Choroid plexus epithelial cell (primary cell): Measurements from ENCODE around the gene NDUFAF4.

Experiments
- DNase-seq: peaks from one replicate; pipeline ENCODE4 v3.0.0-alpha.2; 2010; ENCODE audit warnings: low read depth
- H3K4me3 ChIP-seq: 2 replicates; pipeline ENCODE4 v1.5.1; 2011; ENCODE audit warnings: low read depth, mild to moderate bottlenecking, control low read depth, low read length, moderate library complexity
- TF ChIP-seq, protein P1 (sequence below): conservative IDR thresholded peaks from 2 replicates; pipeline ENCODE4 v1.5.1; 2011; ENCODE audit warnings: low read depth, mild to moderate bottlenecking, control low read depth, inconsistent platforms, low read length, moderate library complexity

The NDUFAF4 gene

DNA sequence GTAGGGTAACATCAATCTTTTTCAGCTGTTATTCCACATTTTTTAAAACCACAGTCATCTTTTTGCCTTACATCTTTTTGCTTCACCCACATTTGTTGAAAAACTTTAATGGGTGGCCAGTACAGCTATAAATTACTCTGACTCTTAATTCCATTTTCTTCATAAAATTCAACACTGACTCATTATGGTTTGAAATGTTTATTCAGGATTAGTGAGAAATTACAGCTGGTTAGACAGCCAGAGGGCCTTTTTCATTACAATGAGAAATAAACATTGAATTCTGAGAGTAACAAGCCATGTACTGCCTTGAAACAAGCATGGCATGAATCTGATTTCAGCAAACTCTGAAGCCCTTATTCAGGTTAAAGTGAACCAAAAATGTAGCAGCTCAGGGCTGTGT lies 19.5 kb downstream of the NDUFAF4 start:
- DNase-seq: no peak
- H3K4me3 ChIP-seq: no peak overlapping the region
- TF ChIP-seq, protein P1, sequence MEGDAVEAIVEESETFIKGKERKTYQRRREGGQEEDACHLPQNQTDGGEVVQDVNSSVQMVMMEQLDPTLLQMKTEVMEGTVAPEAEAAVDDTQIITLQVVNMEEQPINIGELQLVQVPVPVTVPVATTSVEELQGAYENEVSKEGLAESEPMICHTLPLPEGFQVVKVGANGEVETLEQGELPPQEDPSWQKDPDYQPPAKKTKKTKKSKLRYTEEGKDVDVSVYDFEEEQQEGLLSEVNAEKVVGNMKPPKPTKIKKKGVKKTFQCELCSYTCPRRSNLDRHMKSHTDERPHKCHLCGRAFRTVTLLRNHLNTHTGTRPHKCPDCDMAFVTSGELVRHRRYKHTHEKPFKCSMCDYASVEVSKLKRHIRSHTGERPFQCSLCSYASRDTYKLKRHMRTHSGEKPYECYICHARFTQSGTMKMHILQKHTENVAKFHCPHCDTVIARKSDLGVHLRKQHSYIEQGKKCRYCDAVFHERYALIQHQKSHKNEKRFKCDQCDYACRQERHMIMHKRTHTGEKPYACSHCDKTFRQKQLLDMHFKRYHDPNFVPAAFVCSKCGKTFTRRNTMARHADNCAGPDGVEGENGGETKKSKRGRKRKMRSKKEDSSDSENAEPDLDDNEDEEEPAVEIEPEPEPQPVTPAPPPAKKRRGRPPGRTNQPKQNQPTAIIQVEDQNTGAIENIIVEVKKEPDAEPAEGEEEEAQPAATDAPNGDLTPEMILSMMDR: no peak

DNA sequence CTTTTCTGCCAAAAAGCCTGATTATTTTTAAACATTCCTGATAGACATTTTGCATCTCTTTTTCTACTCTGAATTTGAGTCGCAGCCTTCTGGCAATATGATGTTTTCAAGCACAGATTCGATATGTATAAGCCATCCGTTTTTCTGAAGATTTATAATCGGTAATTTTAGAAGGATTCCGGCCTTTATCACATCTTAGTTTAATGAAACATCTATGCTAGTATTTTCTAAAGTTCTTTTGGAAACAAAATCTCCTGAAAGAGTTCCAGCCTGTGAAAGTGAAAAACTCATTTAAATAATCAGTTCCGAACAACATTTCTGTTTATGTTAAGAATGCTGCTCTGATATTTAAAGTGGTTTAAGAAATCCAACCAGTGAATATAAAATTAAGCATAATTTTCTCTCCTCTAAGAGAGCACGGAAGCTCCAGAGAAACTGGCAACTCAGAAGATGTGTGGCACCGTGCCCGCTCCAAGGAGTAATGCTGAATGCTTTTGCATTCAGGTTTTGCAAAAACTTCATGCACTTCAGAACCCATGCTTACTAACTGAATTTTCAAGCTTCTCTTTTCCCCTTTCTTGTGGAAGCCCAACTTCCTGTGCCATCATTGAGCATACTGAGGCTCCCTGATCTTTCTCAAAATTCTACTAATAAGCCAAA lies 20.7 kb downstream of the NDUFAF4 start:
- TF ChIP-seq, protein P1: no peak
- no peak overlapping the region for H3K4me3 ChIP-seq
- DNase-seq: no peak

DNA sequence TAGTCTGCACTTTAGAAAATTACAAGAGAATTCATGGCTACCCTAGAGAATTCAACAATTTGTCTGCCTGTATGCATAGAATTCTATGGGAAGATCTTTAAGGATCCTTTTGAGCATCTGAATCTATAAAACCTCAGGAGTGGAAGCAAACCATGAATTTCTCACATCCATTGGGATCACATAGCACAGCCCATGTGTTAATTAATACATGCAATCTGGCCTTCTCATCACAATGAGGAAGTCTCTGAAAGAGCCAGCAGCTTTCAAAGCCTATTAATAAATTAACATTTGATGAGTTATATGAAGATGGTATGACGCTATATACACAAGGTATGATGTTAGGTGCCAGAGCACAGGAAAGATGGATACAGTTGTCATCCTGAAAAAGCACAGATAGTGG lies 24.7 kb downstream of the NDUFAF4 start:
- no peak for DNase-seq
- H3K4me3 ChIP-seq: no peak overlapping the region
- TF ChIP-seq, protein P1: no peak

DNA sequence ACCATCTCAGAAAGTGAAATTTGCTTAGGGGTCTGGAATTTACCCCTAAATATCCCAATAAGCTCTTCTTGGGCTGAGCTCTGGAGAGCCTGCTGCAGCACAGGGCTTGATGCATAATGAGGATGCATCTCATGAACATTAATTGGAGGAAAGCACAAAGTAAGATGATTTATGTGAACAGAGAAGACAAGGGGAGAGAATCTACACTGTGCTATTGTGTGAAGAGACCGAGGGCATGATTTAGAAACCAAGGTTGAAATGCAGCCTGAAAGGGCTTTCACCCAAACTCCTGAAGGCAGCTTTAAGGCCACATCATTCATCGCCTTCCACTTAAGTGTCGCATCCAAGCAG lies 32.7 kb downstream of the NDUFAF4 start:
- TF ChIP-seq, protein P1: no peak
- no peak for DNase-seq
- H3K4me3 ChIP-seq: no peak overlapping the region

DNA sequence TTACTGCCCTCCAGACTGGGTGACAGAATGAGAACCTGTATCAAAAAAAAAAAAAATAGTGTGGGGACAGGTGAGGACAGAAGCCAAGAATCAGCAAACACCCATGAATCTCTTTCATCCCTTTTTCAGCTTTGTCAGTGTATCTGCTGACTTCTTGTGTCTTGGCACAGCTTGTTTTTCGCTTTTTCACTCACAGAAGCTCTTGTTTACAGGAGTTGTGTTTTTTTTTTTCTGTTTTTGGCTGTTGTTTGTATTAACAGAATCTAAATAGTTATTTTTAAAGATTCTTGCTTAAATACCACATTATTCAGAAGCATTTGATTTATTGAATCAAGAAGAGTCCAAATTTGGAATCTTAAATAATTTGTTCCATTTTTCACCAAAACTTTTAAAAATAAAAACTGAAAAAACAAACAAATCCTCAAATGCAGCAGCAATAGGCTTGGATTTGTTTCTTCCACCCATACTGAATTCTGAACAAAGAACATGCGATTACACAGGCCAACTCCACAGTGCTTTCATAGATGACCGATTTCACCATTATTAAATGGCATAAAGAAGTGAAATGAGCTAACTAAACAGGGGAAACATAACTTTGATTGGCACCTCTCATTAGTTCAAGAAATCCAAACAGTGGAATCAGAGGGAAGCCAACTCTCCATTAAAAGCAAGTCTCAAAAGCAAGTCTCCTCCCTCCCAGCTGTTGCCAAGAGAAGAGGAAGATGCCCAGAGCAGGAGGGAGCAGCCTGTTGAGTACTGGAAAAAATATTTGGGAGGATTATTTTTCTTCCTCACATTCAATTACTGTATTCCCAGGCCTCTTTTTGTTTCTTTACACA lies 33.3 kb downstream of the NDUFAF4 start:
- no peak for DNase-seq
- no peak overlapping the region for H3K4me3 ChIP-seq
- TF ChIP-seq, protein P1: no peak

DNA sequence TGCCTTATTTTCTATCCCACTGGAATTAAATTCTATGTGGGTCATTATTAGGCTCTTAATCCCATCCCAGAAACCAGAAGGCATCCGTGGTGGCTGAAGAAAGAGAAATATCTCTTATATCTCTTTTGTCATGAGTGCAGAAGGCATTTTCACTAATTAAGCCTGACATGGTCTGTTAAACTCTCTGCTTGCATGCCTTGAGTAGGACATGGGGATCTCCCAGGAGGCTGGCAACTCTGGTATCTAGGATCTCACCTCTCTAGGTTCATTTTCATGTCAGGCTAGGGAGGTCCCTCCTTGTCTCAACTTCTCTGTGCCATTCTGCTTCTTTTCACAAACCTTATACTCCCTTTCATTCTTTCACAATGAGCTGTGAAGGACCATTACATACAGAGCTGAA lies 35.1 kb downstream of the NDUFAF4 start:
- TF ChIP-seq, protein P1: no peak
- DNase-seq: no peak
- no peak overlapping the region for H3K4me3 ChIP-seq
